Measurements from ENCODE around the gene HSD17B14.

DNA sequence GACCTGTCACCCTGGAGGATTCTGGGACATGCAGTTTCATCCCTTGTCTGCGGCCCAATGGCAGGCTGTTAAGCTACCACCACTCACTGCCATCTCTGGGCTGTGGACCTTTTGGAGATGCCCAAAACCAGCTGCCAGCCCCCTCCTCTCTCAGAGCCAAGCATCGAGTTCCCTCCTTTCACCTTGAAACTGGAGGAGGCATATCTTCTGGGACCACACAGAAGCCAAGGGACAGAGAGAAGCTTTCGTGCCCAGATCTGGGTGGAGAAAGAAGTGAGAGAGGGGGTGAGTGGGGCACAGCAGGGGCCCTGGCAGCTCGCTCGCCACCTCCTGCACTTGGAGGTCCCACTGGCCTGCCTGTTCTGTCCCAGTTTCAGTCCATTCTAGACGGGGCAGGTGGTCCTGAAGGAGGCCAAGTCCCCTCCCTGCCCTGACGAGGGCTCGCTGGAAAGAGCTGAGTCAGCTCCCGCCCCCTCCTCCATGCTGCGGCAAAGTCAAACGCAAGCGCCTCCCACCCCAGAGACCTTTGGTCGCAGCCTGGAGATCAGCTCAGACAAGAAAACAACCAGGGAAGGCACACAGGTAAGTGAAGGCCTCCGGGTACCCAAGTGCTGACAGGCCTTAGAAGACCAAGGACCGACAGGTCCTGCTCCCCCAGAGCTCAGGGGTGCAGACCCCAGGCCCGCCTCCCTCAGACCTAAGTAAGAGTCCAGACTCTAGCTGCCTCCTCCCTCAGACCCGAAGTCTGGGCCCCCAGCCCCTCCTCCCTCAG is 29.3 kb downstream of the HSD17B14 start:
- TF ChIP-seq CAMTA2 (CRISPR knock-in tag; IDR thresholded peaks at IDR 0.05; ENCODE audit: borderline replicate concordance) (no peak), PLRG1 (conservative IDR thresholded peaks at IDR 0.05) (no peak), NFIC (IDR thresholded peaks at IDR 0.05; ENCODE audit: low read length) (no peak), CHD2 (IDR thresholded peaks at IDR 0.05; ENCODE audit: low read depth, low read length) (no peak)
- TF ChIP-seq, protein P1, sequence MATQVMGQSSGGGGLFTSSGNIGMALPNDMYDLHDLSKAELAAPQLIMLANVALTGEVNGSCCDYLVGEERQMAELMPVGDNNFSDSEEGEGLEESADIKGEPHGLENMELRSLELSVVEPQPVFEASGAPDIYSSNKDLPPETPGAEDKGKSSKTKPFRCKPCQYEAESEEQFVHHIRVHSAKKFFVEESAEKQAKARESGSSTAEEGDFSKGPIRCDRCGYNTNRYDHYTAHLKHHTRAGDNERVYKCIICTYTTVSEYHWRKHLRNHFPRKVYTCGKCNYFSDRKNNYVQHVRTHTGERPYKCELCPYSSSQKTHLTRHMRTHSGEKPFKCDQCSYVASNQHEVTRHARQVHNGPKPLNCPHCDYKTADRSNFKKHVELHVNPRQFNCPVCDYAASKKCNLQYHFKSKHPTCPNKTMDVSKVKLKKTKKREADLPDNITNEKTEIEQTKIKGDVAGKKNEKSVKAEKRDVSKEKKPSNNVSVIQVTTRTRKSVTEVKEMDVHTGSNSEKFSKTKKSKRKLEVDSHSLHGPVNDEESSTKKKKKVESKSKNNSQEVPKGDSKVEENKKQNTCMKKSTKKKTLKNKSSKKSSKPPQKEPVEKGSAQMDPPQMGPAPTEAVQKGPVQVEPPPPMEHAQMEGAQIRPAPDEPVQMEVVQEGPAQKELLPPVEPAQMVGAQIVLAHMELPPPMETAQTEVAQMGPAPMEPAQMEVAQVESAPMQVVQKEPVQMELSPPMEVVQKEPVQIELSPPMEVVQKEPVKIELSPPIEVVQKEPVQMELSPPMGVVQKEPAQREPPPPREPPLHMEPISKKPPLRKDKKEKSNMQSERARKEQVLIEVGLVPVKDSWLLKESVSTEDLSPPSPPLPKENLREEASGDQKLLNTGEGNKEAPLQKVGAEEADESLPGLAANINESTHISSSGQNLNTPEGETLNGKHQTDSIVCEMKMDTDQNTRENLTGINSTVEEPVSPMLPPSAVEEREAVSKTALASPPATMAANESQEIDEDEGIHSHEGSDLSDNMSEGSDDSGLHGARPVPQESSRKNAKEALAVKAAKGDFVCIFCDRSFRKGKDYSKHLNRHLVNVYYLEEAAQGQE (IDR thresholded peaks at IDR 0.05; ENCODE audit: borderline replicate concordance in 1 of 2, low read depth in 1 of 2, low read length in 2 of 2): 0 out of 4 replicates have a peak, but pooled peaks of 1 of the 2 experiments have one; percentile 27
- TF ChIP-seq, protein P2, sequence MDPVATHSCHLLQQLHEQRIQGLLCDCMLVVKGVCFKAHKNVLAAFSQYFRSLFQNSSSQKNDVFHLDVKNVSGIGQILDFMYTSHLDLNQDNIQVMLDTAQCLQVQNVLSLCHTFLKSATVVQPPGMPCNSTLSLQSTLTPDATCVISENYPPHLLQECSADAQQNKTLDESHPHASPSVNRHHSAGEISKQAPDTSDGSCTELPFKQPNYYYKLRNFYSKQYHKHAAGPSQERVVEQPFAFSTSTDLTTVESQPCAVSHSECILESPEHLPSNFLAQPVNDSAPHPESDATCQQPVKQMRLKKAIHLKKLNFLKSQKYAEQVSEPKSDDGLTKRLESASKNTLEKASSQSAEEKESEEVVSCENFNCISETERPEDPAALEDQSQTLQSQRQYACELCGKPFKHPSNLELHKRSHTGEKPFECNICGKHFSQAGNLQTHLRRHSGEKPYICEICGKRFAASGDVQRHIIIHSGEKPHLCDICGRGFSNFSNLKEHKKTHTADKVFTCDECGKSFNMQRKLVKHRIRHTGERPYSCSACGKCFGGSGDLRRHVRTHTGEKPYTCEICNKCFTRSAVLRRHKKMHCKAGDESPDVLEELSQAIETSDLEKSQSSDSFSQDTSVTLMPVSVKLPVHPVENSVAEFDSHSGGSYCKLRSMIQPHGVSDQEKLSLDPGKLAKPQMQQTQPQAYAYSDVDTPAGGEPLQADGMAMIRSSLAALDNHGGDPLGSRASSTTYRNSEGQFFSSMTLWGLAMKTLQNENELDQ (CRISPR knock-in tag; IDR thresholded peaks at IDR 0.05; ENCODE audit: borderline replicate concordance): no peak
- TF ChIP-seq, protein P3, sequence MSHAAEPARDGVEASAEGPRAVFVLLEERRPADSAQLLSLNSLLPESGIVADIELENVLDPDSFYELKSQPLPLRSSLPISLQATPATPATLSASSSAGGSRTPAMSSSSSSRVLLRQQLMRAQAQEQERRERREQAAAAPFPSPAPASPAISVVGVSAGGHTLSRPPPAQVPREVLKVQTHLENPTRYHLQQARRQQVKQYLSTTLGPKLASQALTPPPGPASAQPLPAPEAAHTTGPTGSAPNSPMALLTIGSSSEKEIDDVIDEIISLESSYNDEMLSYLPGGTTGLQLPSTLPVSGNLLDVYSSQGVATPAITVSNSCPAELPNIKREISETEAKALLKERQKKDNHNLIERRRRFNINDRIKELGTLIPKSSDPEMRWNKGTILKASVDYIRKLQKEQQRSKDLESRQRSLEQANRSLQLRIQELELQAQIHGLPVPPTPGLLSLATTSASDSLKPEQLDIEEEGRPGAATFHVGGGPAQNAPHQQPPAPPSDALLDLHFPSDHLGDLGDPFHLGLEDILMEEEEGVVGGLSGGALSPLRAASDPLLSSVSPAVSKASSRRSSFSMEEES (CRISPR knock-in tag; IDR thresholded peaks at IDR 0.05): no peak
- TF ChIP-seq, protein P4, sequence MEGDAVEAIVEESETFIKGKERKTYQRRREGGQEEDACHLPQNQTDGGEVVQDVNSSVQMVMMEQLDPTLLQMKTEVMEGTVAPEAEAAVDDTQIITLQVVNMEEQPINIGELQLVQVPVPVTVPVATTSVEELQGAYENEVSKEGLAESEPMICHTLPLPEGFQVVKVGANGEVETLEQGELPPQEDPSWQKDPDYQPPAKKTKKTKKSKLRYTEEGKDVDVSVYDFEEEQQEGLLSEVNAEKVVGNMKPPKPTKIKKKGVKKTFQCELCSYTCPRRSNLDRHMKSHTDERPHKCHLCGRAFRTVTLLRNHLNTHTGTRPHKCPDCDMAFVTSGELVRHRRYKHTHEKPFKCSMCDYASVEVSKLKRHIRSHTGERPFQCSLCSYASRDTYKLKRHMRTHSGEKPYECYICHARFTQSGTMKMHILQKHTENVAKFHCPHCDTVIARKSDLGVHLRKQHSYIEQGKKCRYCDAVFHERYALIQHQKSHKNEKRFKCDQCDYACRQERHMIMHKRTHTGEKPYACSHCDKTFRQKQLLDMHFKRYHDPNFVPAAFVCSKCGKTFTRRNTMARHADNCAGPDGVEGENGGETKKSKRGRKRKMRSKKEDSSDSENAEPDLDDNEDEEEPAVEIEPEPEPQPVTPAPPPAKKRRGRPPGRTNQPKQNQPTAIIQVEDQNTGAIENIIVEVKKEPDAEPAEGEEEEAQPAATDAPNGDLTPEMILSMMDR (CRISPR knock-in tag; IDR thresholded peaks at IDR 0.05): no peak

All from HepG2 (cell line).